Suprapubic skin (tissue), 4 donors: ENCODE results near the gene CACNA1E. TPM values are rescaled to one million over a fixed set of nuclear protein-coding genes. Genes with fewer than 3 reads are reported as not detected.

Experiments used
- DNase-seq, 2 donors: peaks; one replicate each; pipeline ENCODE4 v3.0.0-alpha.2; 2019; ENCODE audit warnings: low spot score in 2 of 2
- H3K27ac ChIP-seq: fragments of 200-600 bp; sonication (generic); one replicate; pipeline ENCODE4 v1.5.1; 2019
- H3K27me3 ChIP-seq: fragments of 200-600 bp; sonication (generic); one replicate; pipeline ENCODE4 v1.5.1; 2019
- H3K36me3 ChIP-seq: fragments of 200-600 bp; sonication (generic); one replicate; pipeline ENCODE4 v1.5.1; 2019
- H3K4me1 ChIP-seq: fragments of 200-600 bp; sonication (generic); one replicate; pipeline ENCODE4 v1.5.1; 2019
- H3K4me3 ChIP-seq: fragments of 200-600 bp; sonication (generic); one replicate; pipeline ENCODE4 v1.5.1; 2019; ENCODE audit warnings: mild to moderate bottlenecking
- H3K9me3 ChIP-seq: fragments of 200-600 bp; sonication (generic); one replicate; pipeline ENCODE4 v1.5.1; 2019
- EP300 ChIP-seq: sonication (generic); formaldehyde crosslinking; IDR thresholded peaks from one replicate; pipeline ENCODE4 v1.6.1; 2017; ENCODE audit warnings: antibody characterized with exemption
- POLR2A ChIP-seq, 2 donors: fragments of 450-650 bp; IDR thresholded peaks; one replicate each; pipeline ENCODE4 v1.6.1; 2017; ENCODE audit warnings: antibody characterized with exemption in 2 of 2, mild to moderate bottlenecking in 2 of 2, moderate library complexity in 2 of 2
- POLR2AphosphoS5 ChIP-seq, 3 donors: sonication (generic); formaldehyde crosslinking; IDR thresholded peaks; one replicate each; pipeline ENCODE4 v1.6.1; 2017; ENCODE audit warnings: antibody characterized with exemption in 3 of 3
- WGBS: methylation state at CpG from one replicate; pipeline ENCODE4 v1.1.5; 2018; 5-methylcytosine and 5-hydroxymethylcytosine counted together
- total RNA-seq, 4 donors: library from RNA; depleted of rRNA; stranded (reverse); fragments of >200 nt; gene quantifications; one replicate each; pipeline ENCODE4 v1.1.0, GENCODE V29; 2016
- TF ChIP-seq, protein P1 (sequence below), 2 donors: fragments of 200-600 bp in 1 of 2; fragments of 450-650 bp in 1 of 2; sonication (generic) in 1 of 2; IDR thresholded peaks; one replicate each; pipeline ENCODE4 v1.5.1; 2016 to 2019; ENCODE audit warnings: antibody characterized with exemption in 2 of 2, mild to moderate bottlenecking in 1 of 2, moderate library complexity in 1 of 2

The CACNA1E gene
- total RNA-seq, 4 donors from 2014 or later: not detected

DNA sequence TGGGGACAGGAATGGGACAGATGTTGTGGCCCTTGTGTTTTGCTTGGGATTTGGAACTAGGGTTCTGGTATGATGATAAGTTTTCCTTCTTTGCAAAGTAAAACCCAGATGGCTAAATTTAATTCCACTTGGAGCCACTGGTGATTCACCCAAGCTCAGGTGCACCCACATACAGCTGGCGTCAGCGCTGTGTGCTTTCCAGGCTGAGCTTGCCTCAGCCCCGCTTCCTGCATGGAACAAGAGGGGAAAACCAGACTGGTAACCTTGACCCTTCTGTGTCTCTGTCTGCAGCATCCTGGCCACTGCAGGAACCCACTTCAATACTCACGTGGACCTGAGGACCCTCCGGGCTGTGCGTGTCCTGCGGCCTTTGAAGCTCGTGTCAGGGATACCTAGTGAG lies 94.2 kb downstream of the CACNA1E start:
- 96% methylated on average over 8 of the region's 8 CpGs for WGBS
- no peaks in the 10 kb centered on the region for H3K27me3 ChIP-seq
- TF ChIP-seq, protein P1, sequence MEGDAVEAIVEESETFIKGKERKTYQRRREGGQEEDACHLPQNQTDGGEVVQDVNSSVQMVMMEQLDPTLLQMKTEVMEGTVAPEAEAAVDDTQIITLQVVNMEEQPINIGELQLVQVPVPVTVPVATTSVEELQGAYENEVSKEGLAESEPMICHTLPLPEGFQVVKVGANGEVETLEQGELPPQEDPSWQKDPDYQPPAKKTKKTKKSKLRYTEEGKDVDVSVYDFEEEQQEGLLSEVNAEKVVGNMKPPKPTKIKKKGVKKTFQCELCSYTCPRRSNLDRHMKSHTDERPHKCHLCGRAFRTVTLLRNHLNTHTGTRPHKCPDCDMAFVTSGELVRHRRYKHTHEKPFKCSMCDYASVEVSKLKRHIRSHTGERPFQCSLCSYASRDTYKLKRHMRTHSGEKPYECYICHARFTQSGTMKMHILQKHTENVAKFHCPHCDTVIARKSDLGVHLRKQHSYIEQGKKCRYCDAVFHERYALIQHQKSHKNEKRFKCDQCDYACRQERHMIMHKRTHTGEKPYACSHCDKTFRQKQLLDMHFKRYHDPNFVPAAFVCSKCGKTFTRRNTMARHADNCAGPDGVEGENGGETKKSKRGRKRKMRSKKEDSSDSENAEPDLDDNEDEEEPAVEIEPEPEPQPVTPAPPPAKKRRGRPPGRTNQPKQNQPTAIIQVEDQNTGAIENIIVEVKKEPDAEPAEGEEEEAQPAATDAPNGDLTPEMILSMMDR (IDR thresholded peaks at IDR 0.05): no peak
- TF ChIP-seq POLR2A (IDR thresholded peaks at IDR 0.05) (no peak), POLR2AphosphoS5 (IDR thresholded peaks at IDR 0.05) (no peak), EP300 (no peak)

DNA sequence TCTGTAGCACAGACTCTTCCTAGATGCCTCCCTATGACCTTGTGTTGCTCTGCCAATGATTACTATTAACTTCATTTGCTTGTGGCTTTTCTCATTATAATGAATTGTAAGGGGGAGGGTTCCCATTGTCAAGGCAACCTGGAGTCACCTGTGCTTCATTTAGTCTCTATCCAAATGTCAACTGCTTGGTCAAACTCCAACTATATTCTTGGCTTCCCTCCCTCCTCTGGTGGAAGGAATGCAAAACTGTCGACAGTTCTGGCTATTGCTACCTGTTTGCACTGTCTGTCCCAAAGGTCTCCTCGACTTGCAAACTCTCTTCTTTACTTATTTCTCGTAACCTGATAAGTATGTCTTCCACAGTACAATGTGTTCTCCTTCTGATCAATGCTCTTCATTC lies 100.3 kb downstream of the CACNA1E start:
- H3K36me3 ChIP-seq: no peaks in the 10 kb centered on the region
- H3K27me3 ChIP-seq: no peaks in the 10 kb centered on the region
- H3K27ac ChIP-seq: no peak overlapping the region
- no peaks in the 10 kb centered on the region for H3K4me1 ChIP-seq
- no peak for DNase-seq
- 49% methylated on average over 3 of the region's 3 CpGs for WGBS
- no peak overlapping the region for H3K4me3 ChIP-seq
- no peak for TF ChIP-seq POLR2A (IDR thresholded peaks at IDR 0.05)
- TF ChIP-seq, protein P1 (IDR thresholded peaks at IDR 0.05): peak in 1 of 2 donors; percentile 12
- no peaks in the 10 kb centered on the region for H3K9me3 ChIP-seq

More for the DNA sequence above, 94.2 kb downstream of the CACNA1E start:
- no peaks in the 10 kb centered on the region for H3K36me3 ChIP-seq
- H3K4me3 ChIP-seq: no peak overlapping the region
- H3K4me1 ChIP-seq: no peaks in the 10 kb centered on the region
- no peak for DNase-seq
- H3K27ac ChIP-seq: no peak overlapping the region
- no peaks in the 10 kb centered on the region for H3K9me3 ChIP-seq

DNA sequence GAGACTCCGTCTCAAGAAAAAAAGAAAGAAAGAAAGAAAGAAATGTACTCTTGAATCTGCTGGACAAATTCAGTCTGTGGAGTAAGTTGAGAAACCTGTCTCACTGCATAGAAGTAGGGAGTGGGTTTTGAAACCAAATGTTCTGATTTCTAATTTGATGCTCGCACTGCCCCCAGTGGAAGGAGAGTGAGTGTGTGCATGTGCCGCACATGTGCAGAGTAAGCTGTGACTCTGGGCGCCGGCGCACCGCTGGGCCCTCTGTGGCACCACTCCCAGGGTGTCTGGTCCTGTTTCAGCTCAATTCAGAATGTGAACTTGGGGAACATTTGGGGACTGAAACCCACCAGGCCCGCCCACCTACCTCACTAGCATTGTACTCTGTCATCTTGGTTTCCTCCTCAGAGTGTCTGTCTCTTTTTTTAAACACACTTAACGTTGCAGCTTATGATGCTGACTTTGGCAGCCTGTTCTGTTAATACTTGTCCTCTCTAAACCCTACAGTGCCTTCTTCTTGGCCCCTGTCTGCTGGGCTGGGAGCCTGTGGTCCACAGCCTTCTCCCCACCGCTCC lies 104.6 kb downstream of the CACNA1E start:
- no peaks in the 10 kb centered on the region for H3K27me3 ChIP-seq
- DNase-seq: no peak
- no peak overlapping the region for H3K4me3 ChIP-seq
- no peak overlapping the region for H3K27ac ChIP-seq
- TF ChIP-seq POLR2AphosphoS5 (IDR thresholded peaks at IDR 0.05) (no peak), POLR2A (IDR thresholded peaks at IDR 0.05) (no peak), EP300 (no peak)
- TF ChIP-seq, protein P1 (IDR thresholded peaks at IDR 0.05): no peak
- H3K36me3 ChIP-seq: no peaks in the 10 kb centered on the region
- no peaks in the 10 kb centered on the region for H3K4me1 ChIP-seq
- WGBS: 50% methylated on average over 10 of the region's 10 CpGs
- H3K9me3 ChIP-seq: no peaks in the 10 kb centered on the region

DNA sequence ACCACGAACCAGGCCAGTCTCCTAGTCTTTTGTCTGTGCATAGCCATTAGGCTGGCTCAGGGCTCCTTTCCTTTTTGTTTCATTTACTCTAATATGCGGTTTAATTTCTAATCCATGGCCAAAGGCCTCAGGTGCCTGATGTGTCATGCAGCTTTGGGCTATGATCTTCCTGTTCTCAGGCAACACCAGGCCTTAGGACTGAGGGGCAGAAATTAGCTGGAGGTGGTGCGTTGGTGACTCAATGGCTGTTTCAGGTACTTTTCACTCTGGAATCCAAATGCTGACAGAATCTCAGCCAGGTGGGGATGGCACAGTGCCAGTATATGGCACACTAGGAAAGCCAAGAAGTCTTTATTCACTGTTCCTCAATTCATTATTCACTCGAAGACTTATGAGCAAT lies 105.3 kb downstream of the CACNA1E start:
- Histone ChIP-seq H3K4me3 (no peak overlapping the region), H3K27ac (no peak overlapping the region), H3K36me3 (no peaks in the 10 kb centered on the region), H3K4me1 (no peaks in the 10 kb centered on the region), H3K27me3 (no peaks in the 10 kb centered on the region), H3K9me3 (no peaks in the 10 kb centered on the region)
- no peak for DNase-seq
- WGBS: 42% methylated on average over 4 of the region's 4 CpGs
- no peak for TF ChIP-seq POLR2AphosphoS5 (IDR thresholded peaks at IDR 0.05)
- no peak for TF ChIP-seq EP300
- TF ChIP-seq POLR2A (IDR thresholded peaks at IDR 0.05): no peak
- TF ChIP-seq, protein P1 (IDR thresholded peaks at IDR 0.05): no peak

DNA sequence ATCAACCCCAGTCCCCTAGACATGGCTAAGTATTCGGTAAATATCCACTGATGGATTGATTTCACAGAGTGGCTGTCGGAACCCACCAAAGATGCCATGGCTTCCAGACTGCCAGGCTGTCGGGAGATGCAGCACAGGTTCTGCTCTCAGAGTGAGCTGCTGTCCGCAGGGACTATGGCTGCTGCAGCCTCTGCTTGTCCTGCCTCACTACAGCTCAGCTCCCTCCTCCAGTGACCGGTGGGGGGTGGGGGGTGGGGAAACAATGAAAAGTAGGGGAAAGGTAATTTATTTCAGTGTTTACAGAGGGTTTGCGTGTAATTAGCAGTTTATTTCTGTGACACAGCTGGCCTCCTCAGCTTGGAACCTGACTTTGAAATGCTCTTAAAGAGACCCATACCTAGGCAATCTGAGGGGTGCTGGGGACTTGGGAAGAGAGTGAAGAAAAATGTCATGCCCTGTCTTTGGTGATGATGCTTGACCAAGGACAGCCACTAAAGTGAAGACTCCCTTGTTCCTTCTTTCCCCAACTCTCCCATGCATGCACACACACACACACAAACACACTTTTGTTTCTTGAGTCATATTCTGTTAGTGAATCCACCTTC lies 109.0 kb downstream of the CACNA1E start:
- Histone ChIP-seq H3K27ac (no peak overlapping the region), H3K4me1 (no peaks in the 10 kb centered on the region), H3K27me3 (no peaks in the 10 kb centered on the region), H3K36me3 (no peaks in the 10 kb centered on the region), H3K4me3 (no peak overlapping the region), H3K9me3 (no peaks in the 10 kb centered on the region)
- TF ChIP-seq POLR2A (IDR thresholded peaks at IDR 0.05) (no peak), EP300 (no peak), POLR2AphosphoS5 (IDR thresholded peaks at IDR 0.05) (no peak)
- TF ChIP-seq, protein P1 (IDR thresholded peaks at IDR 0.05): no peak
- WGBS: 48% methylated on average over 6 of the region's 6 CpGs
- DNase-seq: no peak
